HG02798 (cell line): ENCODE data around the gene WDR91.
"Not testable (repeated sequence)": the region's sequence is repeated elsewhere in the genome, so short reads cannot be mapped to it uniquely, and the experiment has no call there.

ENCODE experiments used
- ATAC-seq: cut with Tn5 transposase; IDR thresholded peaks from one replicate; pipeline ENCODE4 v1.9.1; 2021; ENCODE audit warnings: mild to moderate bottlenecking; ENCODE audit not compliant: unreplicated experiment, poor library complexity

Gene WDR91

DNA sequence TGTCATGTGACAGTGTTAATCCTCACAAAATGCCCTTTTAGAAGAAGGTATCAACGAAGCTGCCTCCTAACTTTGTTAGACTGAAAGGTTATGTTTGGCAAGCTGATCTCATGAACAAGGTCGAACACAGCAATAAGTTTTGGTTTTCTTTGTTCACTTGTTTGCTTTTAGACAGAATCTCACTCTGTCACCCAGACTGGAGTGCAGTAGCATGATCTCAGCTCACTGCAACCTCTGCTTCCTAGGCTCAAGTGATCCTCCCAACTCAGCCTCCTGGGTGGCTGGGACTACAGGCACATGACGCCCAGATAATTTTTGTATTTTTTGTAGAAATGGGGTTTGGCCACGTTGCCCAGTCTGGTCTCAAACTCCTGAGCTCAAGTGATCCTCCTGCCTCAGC lies 23.4 kb upstream of the WDR91 start:
- no peak for ATAC-seq

DNA sequence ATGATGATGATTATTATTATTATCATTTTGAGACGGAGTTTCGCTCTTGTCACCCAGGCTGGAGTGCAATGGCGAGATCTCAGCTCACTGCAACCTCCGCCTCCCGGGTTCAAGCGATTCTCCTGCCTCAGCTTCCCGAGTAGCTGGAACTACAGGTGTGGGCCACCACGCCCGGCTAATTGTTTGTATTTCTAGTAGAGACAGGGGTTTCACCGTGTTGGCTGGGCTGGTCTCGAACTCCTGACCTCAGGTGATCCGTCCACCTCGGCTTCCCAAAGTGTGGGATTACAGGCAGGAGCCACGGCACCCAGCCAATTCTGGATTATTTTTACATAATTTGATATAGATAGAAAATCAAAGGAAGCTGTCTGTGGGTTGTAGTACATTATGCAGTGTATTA lies 22.8 kb upstream of the WDR91 start:
- not testable (repeated sequence) for ATAC-seq

GRCh38 chr7:135233570-135233969 lies 22.2 kb upstream of the WDR91 start, which contains the start of gene STRA8:
Gene STRA8, plus strand, starts transcription at chr7:135233838. Its CDS starts 6,687 bp downstream, at chr7:135240525.
- no peak for ATAC-seq

DNA sequence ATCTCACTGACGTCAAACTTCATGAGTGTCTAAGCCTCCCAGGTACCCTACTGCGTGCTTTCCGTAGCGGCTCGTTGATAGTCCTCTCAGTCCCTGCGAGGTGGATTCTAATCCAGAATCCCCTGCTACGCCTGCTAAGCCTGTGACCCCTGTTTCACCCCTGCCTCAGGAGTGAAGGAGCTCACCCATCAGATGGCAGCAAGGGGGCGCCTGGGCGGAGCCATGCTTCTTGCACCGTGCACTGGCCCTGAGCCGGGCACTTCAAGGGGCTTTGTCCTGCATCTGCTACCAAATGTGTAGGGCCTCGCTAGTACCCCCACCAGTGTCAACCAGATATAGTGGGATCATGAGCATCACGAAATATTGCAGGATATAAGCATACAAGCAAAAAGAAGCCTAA lies 21.4 kb upstream of the WDR91 start:
- no peak for ATAC-seq

- ATAC-seq, result no peak
Measured at GRCh38 chr7:135232087-135232486, 20.8 kb upstream of the WDR91 start.

GRCh38 chr7:135231686-135232085 lies 20.4 kb upstream of the WDR91 start:
- no peak for ATAC-seq

GRCh38 chr7:135224027-135224426 lies 12.7 kb upstream of the WDR91 start:
- ATAC-seq, result no peak

GRCh38 chr7:135217645-135218509 lies 6.6 kb upstream of the WDR91 start:
- ATAC-seq, result no peak

DNA sequence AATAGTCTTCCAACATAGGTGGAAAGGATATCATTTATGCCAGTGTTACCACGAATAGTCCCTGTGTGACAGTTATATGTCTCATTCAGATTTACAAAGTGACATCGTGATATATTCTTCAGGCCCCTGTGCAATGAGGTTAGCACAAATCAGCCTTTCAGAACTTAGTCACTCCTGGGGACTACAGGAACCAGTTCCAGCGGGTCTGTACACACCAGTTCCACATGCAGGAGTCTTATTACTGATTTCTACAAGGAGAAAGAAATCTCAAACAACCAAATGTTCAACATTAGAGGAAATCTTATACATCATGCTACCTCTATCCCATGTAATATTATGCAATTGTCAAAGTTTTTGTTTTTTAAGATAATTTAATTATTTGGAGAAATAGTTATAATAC lies 4.4 kb upstream of the WDR91 start:
- no peak for ATAC-seq

- no peak for ATAC-seq
Measured at GRCh38 chr7:135215180-135215579, 3.9 kb upstream of the WDR91 start.

DNA sequence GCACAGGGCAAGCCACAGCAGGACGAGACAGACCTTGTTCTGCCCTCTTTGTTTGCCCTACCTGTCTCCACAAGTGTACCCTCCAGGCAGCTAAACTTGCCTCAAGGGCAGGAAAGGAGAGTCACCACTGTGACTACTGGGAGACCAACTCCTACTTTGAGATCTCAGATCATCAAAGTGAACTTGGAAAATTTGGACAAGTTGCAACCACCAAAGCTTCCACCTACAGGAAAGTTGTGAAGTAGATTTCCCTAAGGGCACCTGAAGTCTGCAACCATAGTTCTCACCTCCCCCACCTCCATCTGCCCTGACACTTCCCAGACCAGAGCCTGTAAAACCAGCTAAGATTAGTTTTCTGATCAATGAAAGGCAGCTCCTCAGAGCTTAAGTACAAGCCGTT lies 2.5 kb upstream of the WDR91 start:
- ATAC-seq, result no peak

DNA sequence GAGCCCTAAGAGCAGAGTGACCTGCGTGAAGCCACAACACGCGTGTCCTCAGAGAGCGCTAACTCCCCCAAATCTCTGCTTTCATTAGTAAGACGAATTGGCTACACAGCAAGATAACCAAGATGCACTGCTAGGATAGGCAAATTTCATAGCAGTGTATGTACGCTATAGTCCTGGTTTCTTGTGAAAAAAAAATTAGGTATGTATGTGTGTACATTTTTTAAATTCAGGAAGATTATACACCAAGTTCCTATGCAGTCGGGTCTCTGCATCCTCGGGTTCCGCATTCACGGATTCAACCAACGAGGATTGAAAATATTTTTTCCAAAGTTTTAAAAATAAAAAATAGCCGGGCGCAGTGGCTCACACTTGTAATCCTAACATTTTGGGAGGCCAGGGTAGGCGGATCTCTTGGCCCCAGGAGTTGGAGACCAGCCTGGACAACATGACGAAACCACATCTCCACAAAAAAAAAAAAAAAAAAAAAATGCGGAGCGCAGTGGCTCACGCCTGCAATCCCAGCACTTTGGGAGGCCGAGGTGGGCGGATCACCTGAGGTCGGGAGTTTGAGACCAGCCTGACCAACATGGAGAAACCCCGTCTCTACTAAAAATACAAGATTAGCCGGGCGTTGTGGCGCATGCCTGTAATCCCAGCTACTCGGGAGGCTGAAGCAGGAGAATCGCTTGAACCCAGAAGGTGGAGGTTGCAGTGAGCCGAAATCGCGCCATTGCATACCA lies 790 bp upstream of the WDR91 start:
- ATAC-seq, result not testable (repeated sequence)

- ATAC-seq, result no peak
Measured at GRCh38 chr7:135210888-135211178, 493 bp downstream of the WDR91 start.

DNA sequence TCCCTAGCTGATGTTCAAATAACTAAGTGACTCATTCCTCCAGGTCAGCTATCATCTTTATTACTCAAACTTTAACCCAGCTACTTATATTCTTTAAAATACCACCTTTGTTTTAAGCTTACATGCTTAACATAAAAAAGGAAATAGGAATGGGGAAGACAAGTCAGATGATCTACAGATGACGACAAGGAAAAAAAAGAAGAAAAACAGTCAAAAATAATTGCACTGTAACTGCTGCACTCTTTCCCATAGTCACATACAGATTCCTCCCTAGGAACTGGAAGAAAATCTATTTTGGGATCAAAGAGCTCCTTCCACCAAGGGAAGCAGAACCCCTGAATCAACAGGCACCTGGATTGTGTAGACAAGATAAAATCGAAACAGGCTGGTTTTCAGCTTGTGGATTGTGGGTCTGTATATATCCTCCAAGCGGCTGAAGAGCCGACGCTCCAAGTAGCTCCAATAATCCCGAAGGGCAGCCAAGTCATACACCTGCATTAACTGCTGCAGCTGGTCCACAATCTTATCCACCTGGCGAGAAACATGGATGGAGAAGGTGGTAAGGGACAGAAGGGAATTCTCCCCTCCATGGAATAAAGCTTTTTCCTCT lies 2.0 kb downstream of the WDR91 start:
- ATAC-seq, result no peak

- ATAC-seq, result no peak
Measured at GRCh38 chr7:135208102-135208793, 3.1 kb downstream of the WDR91 start.

GRCh38 chr7:135207406-135208101 lies 3.8 kb downstream of the WDR91 start:
- ATAC-seq, result peak; percentile 18

GRCh38 chr7:135206941-135207391 lies 4.4 kb downstream of the WDR91 start:
- peak; percentile 19 for ATAC-seq

- no peak for ATAC-seq
Measured at GRCh38 chr7:135205850-135206249, 5.5 kb downstream of the WDR91 start.

GRCh38 chr7:135204876-135205275 lies 6.5 kb downstream of the WDR91 start:
- no peak for ATAC-seq

DNA sequence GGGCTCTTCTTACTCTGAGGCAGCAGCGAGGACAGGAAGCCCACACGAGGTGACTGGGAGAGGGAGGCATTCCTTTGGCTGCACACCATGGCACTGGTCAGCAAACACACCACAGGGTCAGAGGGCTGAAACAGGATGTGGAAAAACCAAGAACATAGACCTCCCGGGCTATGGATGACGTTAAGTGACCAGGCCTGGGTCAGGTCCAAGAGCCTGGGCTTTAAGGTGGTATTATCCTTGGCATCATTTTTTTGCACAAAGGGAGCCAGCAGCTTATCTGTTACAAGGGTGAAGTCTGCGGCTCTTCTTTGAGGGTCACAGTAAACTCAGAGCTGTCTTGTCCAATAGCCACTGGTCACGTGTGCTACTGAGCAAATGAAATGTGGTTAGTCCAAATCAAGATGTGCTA lies 7.0 kb downstream of the WDR91 start:
- ATAC-seq, result no peak
